ENCODE results near the gene ZNF710.

Gene ZNF710

GRCh38 chr15:90083419-90083818 lies 82.3 kb downstream of the ZNF710 start:
- no peak for DNase-seq

DNA sequence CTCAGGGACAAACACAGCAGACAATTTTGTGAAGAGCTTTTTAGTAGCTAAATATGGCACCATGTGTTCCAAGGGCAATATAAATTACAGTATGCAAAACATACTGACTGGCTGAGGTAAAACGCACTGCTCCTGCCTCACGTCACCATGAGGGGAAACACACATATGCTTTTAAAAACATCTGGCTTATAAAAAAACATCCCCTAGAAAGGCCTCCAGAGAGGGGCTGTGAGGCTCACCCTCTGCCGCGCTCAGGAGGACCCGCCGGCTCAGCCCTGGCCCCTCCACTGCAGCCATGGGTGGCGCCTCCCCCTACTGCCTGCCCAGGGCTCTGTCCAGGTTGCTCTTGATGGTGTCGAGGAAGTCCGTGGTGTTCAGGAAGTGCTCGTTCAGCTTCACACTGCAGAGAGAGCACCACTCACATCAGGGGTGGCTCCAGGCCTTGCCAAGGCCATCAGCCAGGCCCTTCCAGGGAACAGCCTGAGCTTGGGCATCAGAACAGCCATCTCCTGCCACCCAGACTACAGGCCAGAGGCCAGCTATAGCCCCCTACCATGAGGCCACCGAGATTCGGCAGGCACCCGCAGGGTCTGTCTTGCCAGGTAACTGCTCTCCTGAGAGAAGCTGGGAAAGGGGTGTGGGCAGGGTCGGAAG lies 83.0 kb downstream of the ZNF710 start:
- no peak for DNase-seq

DNA sequence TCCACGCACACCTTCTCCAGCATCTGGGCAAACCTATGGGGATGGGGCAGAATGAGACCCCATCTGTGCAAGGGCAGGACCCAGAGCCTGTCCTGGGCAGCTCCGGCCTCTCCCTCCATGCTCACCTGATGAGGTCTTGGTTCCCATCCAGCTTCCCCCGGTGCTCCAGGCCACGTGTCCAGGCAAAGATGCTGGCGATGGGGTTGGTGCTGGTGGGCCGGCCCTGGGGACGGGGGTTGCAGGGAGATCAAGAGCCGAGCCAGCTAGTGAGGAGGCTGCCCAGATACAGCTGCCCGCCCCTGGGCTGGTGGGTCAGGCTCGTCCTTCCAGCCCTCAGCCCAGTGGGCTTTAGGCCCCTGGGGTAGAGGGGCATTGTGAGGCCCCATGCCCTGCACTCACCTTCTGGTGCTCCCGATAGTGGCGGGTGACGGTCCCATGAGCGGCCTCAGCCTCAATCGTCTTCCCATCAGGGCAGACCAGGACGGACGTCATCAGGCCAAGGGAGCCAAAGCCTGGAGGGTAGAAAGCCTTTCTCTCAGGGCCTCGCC lies 83.8 kb downstream of the ZNF710 start:
- DNase-seq: no peak

- DNase-seq: no peak
Measured at GRCh38 chr15:90085565-90085964, 84.4 kb downstream of the ZNF710 start.

DNA sequence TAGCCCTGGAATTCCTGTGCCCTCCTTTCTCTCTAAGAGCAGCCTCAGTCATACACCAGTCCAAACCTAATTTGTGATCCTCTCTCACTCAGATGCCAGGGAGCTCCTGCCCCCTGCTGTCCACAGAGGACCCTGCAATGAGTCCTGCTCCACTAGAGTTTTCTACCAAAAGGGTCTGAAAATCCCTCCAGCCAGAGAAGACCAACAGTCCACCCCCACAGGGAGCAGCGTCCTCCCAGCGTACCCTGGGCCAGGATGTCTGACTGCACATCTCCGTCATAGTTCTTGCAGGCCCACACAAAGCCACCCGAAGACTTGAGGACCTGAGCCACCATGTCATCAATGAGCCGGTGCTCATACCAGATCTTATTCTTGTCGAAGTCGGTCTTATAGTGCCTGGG lies 85.7 kb downstream of the ZNF710 start:
- no peak for DNase-seq

- DNase-seq: no peak
Measured at GRCh38 chr15:90087454-90088154, 86.5 kb downstream of the ZNF710 start.

GRCh38 chr15:90090226-90090848 lies 89.2 kb downstream of the ZNF710 start:
- no peak for DNase-seq

- no peak for DNase-seq
Measured at GRCh38 chr15:90091156-90091931, 90.2 kb downstream of the ZNF710 start.

- DNase-seq: no peak
Measured at GRCh38 chr15:90095521-90095959, 94.4 kb downstream of the ZNF710 start.

GRCh38 chr15:90097475-90097874 lies 96.4 kb downstream of the ZNF710 start:
- no peak for DNase-seq

GRCh38 chr15:90099072-90099867 lies 98.1 kb downstream of the ZNF710 start:
- no peak for DNase-seq

DNA sequence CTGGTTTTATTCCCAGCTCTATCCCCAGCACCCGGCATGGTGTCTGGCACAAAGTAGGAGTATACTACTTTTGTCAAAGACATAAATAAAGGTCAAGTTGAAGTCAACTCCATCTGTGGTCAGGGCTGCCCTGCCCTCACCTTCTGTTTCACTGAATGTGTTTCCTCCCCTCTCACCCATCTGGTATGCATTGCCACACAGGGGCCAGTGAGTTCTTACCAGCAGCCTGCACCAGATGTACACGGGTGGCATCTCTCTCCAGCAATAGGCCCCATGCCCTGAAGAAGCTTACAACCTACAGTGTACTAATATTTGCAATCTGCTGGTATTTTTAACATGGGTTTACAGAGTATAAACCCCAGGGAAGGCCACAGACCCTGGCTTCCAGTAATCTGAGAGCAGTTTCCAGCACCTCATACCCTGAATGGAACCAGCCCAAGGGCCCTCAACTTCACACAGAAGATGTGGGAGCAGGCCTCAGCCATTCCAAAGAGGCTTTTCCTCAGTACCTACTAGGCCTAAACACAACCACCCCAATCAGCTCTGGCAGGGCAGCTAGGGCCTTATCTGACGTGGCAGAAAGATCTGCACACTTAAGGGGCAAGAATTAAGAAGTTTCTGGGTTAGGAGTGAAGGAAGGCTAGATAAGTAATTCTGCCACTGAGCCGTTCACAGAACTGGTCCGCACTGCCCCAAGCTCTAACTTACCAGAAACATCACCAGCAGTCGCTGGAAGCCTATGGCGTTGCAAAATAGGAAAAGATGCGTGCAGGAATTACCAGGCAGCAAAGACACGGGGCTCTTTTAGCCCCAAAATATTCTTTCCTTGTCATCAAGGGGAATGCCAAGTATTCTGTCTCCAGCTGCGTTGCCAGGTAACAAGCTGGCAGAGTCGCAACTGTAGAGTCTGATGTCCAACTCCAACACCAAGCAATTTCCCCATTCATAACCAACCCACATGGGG lies 99.0 kb downstream of the ZNF710 start:
- no peak for DNase-seq

GRCh38 chr15:90101130-90101968 lies 100.2 kb downstream of the ZNF710 start:
- DNase-seq: peak; percentile 25

- peak; percentile 37 for DNase-seq
Measured at GRCh38 chr15:90101969-90102890, 101.1 kb downstream of the ZNF710 start, which contains the start of gene IDH2. Gene IDH2, minus strand, starts transcription at chr15:90102468. Its CDS starts 78 bp downstream, at chr15:90102390.

- no peak for DNase-seq
Measured at GRCh38 chr15:90103701-90104329, 102.7 kb downstream of the ZNF710 start.

DNA sequence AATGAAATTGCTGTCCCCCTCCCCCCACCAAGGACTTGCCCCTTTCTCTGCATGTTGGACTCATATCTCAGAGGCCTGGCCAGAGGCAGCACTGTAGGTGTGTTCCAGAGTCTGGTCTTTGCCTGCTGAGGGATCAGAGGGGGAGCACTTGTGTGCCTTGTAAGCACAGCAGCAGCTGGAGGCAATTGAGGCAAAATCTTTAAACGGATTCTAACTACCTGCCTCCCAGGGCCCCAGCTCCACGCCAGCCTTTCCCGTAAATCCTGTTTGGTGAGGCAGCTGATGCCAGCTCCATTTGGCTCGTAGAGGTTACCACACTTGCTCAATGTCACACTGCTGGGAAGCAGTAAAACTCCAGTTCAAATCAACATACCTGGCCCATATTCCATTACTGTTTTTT lies 103.4 kb downstream of the ZNF710 start:
- DNase-seq: no peak

- DNase-seq: no peak
Measured at GRCh38 chr15:90105521-90105920, 104.4 kb downstream of the ZNF710 start.

- peak; percentile 10 for DNase-seq
Measured at GRCh38 chr15:90106522-90107117, 105.5 kb downstream of the ZNF710 start.

All from NCI-H446 treated with DMSO at 0.1 percent for 48 hours (cell line).